GM18520 (cell line): ENCODE measurements around the gene SUPT16H.
"Not testable (repeated sequence)": the region's sequence is repeated elsewhere in the genome, so short reads cannot be mapped to it uniquely, and the experiment has no call there.

Experiments
- ATAC-seq: cut with Tn5 transposase; IDR thresholded peaks from one replicate; pipeline ENCODE4 v1.9.1; 2021; ENCODE audit not compliant: unreplicated experiment

The SUPT16H gene

DNA sequence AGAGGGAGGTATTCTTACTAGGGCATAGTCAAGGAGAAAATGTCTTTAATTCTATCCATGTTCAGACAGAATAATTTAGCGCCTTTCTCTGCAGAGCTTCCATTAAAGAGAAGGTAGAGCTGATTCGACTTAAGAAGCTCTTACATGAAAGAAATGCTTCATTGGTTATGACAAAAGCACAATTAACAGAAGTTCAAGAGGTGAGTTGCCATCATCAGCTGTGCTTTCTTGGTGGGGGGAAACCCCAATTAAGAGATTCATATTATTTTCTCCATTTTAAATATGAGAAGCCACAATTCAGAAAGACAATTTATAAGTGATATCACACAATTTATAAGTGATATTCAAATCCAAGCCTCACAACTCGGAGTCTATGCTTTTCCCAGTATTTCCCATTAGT is 76.2 kb downstream of the SUPT16H start:
- no peak for ATAC-seq

- ATAC-seq, result not testable (repeated sequence)
Measured at GRCh38 chr14:21302836-21303140, 81.0 kb downstream of the SUPT16H start.

- no peak for ATAC-seq
Measured at GRCh38 chr14:21302013-21302835, 81.6 kb downstream of the SUPT16H start.
